GM19452 (cell line): Measurements from ENCODE around the gene TGFBR2.

Source experiments
- ATAC-seq: cut with Tn5 transposase; IDR thresholded peaks from one replicate; pipeline ENCODE4 v1.9.1; 2021; ENCODE audit not compliant: unreplicated experiment

TGFBR2 gene

DNA sequence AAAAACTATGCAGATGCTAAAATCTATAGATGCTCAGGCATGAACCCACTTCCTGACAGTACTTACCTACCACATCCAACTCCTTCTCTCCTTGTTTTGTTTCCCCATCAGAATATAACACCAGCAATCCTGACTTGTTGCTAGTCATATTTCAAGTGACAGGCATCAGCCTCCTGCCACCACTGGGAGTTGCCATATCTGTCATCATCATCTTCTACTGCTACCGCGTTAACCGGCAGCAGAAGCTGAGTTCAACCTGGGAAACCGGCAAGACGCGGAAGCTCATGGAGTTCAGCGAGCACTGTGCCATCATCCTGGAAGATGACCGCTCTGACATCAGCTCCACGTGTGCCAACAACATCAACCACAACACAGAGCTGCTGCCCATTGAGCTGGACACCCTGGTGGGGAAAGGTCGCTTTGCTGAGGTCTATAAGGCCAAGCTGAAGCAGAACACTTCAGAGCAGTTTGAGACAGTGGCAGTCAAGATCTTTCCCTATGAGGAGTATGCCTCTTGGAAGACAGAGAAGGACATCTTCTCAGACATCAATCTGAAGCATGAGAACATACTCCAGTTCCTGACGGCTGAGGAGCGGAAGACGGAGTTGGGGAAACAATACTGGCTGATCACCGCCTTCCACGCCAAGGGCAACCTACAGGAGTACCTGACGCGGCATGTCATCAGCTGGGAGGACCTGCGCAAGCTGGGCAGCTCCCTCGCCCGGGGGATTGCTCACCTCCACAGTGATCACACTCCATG is 65.3 kb downstream of the TGFBR2 start:
- ATAC-seq: no peak

GRCh38 chr3:30672287-30672735 is 65.9 kb downstream of the TGFBR2 start:
- ATAC-seq: no peak

GRCh38 chr3:30672959-30673358 is 66.6 kb downstream of the TGFBR2 start:
- ATAC-seq: no peak

DNA sequence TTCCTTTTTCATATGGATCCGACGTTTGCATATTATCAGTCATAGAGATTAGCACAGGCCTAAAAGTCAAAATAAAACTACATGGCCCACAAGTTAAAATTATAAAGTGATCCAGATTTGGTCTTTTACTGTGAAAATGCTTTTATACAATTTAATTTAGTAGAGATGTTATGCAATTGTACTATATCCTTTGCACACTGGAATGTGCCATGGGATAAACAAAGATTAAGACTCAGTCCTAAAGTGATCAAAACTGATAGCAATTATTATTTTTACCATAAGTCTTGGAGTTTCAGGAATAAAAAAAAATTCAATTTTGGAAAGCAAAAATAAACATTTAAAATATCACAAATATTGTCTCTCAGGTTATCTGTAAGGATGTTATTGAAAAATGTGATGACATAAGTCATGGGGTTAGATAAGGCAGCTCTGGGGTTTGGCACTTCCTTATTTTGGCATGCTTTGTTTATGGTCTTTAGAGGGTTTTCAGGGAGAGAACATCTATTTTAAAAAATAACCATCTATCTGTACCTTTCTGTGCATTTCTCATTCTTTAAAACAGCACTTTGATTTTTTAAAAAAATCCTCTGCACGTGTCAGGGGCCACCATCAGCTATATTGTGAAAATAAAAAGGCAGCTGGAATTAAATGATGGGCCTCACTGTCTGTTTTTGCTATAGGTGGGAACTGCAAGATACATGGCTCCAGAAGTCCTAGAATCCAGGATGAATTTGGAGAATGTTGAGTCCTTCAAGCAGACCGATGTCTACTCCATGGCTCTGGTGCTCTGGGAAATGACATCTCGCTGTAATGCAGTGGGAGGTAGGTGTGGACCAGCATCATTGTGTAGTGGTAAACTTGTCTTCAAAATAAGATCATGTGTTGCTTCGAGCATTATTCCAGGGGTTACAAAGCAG is 67.3 kb downstream of the TGFBR2 start:
- ATAC-seq: no peak

GRCh38 chr3:30675006-30675405 is 68.6 kb downstream of the TGFBR2 start:
- no peak for ATAC-seq

DNA sequence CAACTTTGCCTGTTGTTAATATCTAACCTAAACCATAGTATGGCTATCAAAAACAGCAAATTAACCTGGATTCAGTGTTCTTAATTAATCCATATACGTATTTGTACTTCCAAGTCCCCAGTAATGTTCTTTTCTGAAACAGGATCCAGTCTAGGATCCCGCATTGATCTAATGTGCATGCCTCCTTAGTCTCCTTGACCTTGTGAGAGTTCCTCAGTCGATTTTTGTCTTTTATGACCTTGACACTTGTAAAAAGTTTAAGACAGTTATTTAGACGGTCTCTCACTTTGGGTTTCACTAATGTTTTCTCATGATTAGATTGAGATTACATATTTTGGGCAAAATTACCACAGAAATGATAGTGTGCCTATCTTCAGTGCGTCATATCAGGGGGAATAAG is 69.4 kb downstream of the TGFBR2 start:
- no peak for ATAC-seq

DNA sequence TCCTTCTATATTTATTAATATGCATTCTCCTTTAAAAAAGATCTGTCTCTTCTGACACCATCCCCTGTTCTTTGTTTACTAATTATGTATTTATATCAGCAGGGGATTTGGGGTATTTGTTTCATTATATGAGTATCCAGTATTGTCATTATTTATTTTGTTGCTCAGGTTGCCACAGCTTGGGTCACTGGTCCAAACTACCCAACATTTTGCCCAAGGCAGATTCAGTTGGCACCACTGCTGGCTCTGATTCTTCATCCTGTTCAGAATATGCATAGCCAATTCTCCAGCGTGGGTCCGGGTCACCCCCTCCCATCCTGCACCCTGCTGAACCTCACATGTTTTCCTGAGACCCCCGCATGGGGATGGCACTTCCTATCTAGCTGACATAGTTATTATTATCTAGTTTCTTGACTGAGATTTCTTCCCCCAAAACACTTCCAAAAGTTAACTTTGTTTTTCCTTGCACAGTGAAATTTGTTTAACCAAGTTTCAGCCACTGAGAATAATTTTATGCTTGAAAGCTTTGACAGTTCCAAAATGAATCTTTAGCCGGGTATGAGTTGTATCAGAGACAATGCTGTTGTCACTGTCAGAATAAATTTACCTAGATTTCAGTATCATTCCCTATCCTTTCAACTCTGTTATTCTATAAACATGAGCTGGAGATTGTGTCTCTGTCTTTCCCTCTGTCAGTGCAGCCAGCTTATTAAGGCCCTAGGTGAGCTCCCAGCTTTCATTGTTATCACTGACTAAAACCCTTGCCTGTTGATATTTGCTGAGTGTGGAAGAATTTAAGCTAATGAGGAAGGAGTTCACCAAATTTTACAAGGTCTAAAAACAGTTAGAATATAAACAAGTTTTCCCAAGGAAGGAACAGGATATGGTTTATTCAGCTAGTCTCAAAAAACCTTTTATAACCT is 70.3 kb downstream of the TGFBR2 start:
- ATAC-seq: no peak

DNA sequence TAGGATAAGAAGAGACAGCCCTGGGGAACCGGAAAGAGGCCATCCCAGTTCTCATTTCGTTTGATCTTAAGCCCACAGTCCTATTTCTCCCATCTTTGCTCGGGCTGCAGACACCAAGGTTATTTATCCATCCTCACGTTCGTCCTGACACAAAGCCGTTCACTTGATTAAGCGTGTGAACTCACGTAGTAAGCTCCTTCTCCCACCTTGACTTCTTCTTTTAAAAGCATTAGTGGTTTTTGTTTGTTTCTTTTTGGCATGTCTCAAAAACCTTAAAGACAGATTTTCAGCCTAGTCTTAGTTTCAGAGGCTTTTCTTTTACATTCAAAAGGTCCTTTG is 70.9 kb downstream of the TGFBR2 start:
- no peak for ATAC-seq

GRCh38 chr3:30679045-30679444 is 72.6 kb downstream of the TGFBR2 start:
- no peak for ATAC-seq

GRCh38 chr3:30680789-30681648 is 74.6 kb downstream of the TGFBR2 start:
- no peak for ATAC-seq

DNA sequence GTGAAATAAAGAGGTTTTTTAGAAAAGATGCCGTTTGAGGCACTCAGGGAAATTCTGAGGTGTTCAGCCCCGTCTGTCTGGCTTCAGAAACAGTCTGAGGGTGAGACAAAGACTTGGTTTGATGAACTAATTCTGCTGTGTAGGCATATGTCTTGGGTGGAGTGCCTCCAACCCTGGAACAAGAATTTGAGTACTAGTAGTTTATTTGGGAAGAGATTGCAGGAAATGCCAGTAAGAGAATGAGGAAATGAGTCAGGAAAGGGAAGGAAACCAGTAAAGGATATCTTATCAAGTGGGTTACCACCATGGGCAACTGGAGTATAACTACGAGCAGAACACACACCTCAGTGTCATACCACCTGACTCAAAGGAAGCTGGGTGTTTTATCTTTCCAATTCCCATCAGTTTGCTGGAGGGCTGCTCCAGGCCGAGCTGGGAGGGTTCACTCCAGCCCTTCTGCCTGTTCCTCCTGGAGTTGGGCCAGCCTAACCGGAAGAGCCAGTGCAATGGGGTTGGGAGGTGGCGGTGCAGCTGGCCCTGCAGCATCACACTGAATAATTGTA is 75.3 kb downstream of the TGFBR2 start:
- no peak for ATAC-seq

- no peak for ATAC-seq
These were observed 76.2 kb downstream of the TGFBR2 start for GRCh38 chr3:30682434-30683155.

- no peak for ATAC-seq
These were observed 77.4 kb downstream of the TGFBR2 start for GRCh38 chr3:30683769-30684168.

DNA sequence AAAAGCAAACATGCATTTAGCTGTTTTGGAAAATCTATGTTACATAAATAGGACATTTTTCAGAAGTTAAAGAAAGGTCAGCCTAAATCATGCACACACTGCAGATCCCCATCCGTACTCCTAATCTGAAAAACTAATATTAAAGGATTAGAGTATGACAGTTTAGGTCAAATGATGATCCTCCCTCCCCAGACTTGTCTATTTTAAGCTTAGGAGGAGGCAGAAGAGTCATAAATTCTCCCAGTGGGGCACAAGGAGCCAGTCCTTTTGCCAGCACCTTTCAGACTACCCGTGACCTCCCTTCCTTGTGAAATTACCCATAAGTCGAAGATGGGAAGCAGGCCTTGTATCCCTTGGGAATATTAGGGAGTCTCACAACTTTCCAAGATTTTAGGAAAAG is 78.0 kb downstream of the TGFBR2 start:
- ATAC-seq: no peak

GRCh38 chr3:30685267-30685667 is 78.9 kb downstream of the TGFBR2 start:
- ATAC-seq: no peak

DNA sequence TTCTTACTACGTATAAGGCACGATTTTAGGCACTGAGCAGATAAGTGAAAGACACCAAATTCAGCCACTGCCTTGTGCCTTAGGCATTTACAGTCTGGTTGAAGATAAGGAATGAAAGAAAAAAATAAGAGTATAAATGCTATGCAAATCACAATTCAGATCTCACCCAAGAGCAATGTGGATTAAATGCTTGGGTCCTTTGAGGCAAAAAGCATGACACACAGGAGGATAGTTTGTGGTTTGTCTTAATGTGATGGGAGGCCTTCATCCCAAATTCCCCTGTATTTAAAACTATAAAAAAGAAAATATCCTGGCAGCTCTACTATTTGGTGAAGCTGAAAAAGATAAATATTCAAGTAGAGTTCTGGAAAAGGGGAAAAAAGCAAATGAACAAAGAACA is 79.8 kb downstream of the TGFBR2 start:
- ATAC-seq: no peak

DNA sequence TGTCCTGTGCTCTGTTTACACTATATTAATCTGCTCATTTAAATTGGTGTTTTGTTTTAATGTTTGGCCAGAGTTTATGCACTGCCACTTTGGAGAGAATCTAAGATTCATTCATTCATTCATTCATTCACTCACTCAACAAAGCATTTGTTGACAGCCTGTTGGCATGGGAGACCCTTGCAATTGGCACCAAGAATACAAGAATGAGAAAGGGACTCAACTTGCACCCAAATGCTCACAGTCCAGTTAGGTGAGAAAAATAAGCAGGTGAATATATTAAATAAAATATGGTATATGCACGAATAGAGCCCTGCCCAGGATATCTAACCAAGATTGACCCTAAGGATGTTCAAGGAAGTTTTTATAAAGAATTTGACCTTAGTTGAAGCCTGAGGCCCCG is 80.4 kb downstream of the TGFBR2 start:
- no peak for ATAC-seq

GRCh38 chr3:30687930-30688570 is 81.6 kb downstream of the TGFBR2 start:
- no peak for ATAC-seq
